Progenitor cell of endocrine pancreas (in vitro differentiated cells): Measurements from ENCODE around the gene TEX2. TPM values are rescaled to one million over a fixed set of nuclear protein-coding genes. Genes with fewer than 3 reads are reported as not detected.

Experiments
- DNase-seq: peaks from one replicate; pipeline ENCODE4 v3.0.0; 2021; ENCODE audit warnings: low spot score; ENCODE audit not compliant: unreplicated experiment
- H3K27ac Mint-ChIP-seq: 2 replicates; pipeline ENCODE4 v1.8.0; 2021; ENCODE audit warnings: mild to moderate bottlenecking, moderate library complexity, mixed read lengths
- H3K27me3 Mint-ChIP-seq: 2 replicates; pipeline ENCODE4 v1.8.0; 2021; ENCODE audit warnings: mixed read lengths
- H3K36me3 Mint-ChIP-seq: 2 replicates; pipeline ENCODE4 v1.8.0; 2022; ENCODE audit warnings: mixed read lengths; ENCODE audit not compliant: insufficient read depth
- H3K4me1 Mint-ChIP-seq: 2 replicates; pipeline ENCODE4 v1.8.0; 2021; ENCODE audit warnings: low read depth, mixed read lengths
- H3K4me3 Mint-ChIP-seq: 2 replicates; pipeline ENCODE4 v1.8.0; 2021; ENCODE audit warnings: low read depth, mild to moderate bottlenecking, moderate library complexity, mixed read lengths
- H3K9me3 Mint-ChIP-seq: 2 replicates; pipeline ENCODE4 v1.8.0; 2021; ENCODE audit warnings: low read depth, mixed read lengths
- CTCF ChIP-seq: fragments of 200-600 bp; sonication (generic); IDR thresholded peaks from one replicate; pipeline ENCODE4 v1.5.0; 2021; ENCODE audit warnings: antibody characterized with exemption, mild to moderate bottlenecking; ENCODE audit not compliant: unreplicated experiment
- total RNA-seq: library from RNA; stranded (reverse); gene quantifications from 2 replicates; pipeline ENCODE4 v1.2.1, GENCODE V29; 2021

Gene TEX2
- total RNA-seq, 1 donor from 2014 or later: 30.2 TPM

- DNase-seq: no peak
- no peak for TF ChIP-seq CTCF
- H3K27ac Mint-ChIP-seq: no peak overlapping the region
These were observed 128.7 kb downstream of the TEX2 start for GRCh38 chr17:64134216-64134970.

GRCh38 chr17:64133546-64134215 lies 129.4 kb downstream of the TEX2 start:
- no peak overlapping the region for H3K4me3 Mint-ChIP-seq
- peaks cover 13% of the 10 kb centered on the region for H3K27me3 Mint-ChIP-seq
- H3K27ac Mint-ChIP-seq: peak overlapping the region; percentile 28
- no peaks in the 10 kb centered on the region for H3K36me3 Mint-ChIP-seq
- no peak for DNase-seq
- TF ChIP-seq CTCF: peak; percentile 73
- H3K4me1 Mint-ChIP-seq: peaks cover 8% of the 10 kb centered on the region
- H3K9me3 Mint-ChIP-seq: no peaks in the 10 kb centered on the region

More at GRCh38 chr17:64134216-64134970, 128.7 kb downstream of the TEX2 start:
- H3K4me1 Mint-ChIP-seq: peaks cover 5% of the 10 kb centered on the region
- H3K36me3 Mint-ChIP-seq: no peaks in the 10 kb centered on the region
- H3K4me3 Mint-ChIP-seq: no peak overlapping the region
- H3K9me3 Mint-ChIP-seq: no peaks in the 10 kb centered on the region
- peaks cover 13% of the 10 kb centered on the region for H3K27me3 Mint-ChIP-seq

- no peak for TF ChIP-seq CTCF
- Mint-ChIP-seq H3K27me3 (peaks cover 13% of the 10 kb centered on the region), H3K36me3 (no peaks in the 10 kb centered on the region), H3K4me3 (no peak overlapping the region), H3K9me3 (no peaks in the 10 kb centered on the region), H3K4me1 (peaks cover 18% of the 10 kb centered on the region), H3K27ac (no peak overlapping the region)
- no peak for DNase-seq
These were observed 131.3 kb downstream of the TEX2 start for GRCh38 chr17:64131606-64132270.

GRCh38 chr17:64130559-64131001 lies 132.5 kb downstream of the TEX2 start:
- Mint-ChIP-seq H3K27me3 (peaks cover 13% of the 10 kb centered on the region), H3K4me3 (peak overlapping the region; percentile 71), H3K36me3 (no peaks in the 10 kb centered on the region), H3K27ac (peak overlapping the region; percentile 5), H3K9me3 (no peaks in the 10 kb centered on the region), H3K4me1 (peaks cover 26% of the 10 kb centered on the region)
- no peak for TF ChIP-seq CTCF
- no peak for DNase-seq
